T-helper 1 cell treated with Interleukin-12 subunit alpha and Interleukin-12 subunit beta and Interleukin-4 antibody, amounts not matched to agents 30 μg/mL and 1 μg/mL, for 36 hours (primary cell): ENCODE results near the gene GRAMD2B.
"Not testable (repeated sequence)": the region's sequence is repeated elsewhere in the genome, so short reads cannot be mapped to it uniquely, and the experiment has no call there.

Experiments
- H3K27ac Mint-ChIP-seq: one replicate; pipeline ENCODE4 v1.8.0; 2021; ENCODE audit warnings: mild to moderate bottlenecking, mixed read lengths
- H3K27me3 Mint-ChIP-seq: one replicate; pipeline ENCODE4 v1.8.0; 2021; ENCODE audit warnings: low read depth, mixed read lengths
- H3K36me3 Mint-ChIP-seq: one replicate; pipeline ENCODE4 v1.8.0; 2021; ENCODE audit warnings: low read depth, mixed read lengths
- H3K4me1 Mint-ChIP-seq: one replicate; pipeline ENCODE4 v1.8.0; 2021; ENCODE audit warnings: low read depth, mixed read lengths
- H3K4me3 Mint-ChIP-seq: one replicate; pipeline ENCODE4 v1.8.0; 2021; ENCODE audit warnings: mild to moderate bottlenecking, moderate library complexity, mixed read lengths
- H3K9me3 Mint-ChIP-seq: one replicate; pipeline ENCODE4 v1.8.0; 2021; ENCODE audit warnings: mixed read lengths

GRAMD2B gene

GRCh38 chr5:126395605-126396004 lies 27.6 kb upstream of the GRAMD2B start:
- H3K27me3 Mint-ChIP-seq: peaks cover 4% of the 10 kb centered on the region
- no peak overlapping the region for H3K4me3 Mint-ChIP-seq
- H3K36me3 Mint-ChIP-seq: no peaks in the 10 kb centered on the region
- no peaks in the 10 kb centered on the region for H3K4me1 Mint-ChIP-seq
- H3K27ac Mint-ChIP-seq: no peak overlapping the region
- peaks cover 12% of the 10 kb centered on the region for H3K9me3 Mint-ChIP-seq

GRCh38 chr5:126396721-126397120 lies 26.5 kb upstream of the GRAMD2B start:
- H3K27ac Mint-ChIP-seq: not testable (repeated sequence)

DNA sequence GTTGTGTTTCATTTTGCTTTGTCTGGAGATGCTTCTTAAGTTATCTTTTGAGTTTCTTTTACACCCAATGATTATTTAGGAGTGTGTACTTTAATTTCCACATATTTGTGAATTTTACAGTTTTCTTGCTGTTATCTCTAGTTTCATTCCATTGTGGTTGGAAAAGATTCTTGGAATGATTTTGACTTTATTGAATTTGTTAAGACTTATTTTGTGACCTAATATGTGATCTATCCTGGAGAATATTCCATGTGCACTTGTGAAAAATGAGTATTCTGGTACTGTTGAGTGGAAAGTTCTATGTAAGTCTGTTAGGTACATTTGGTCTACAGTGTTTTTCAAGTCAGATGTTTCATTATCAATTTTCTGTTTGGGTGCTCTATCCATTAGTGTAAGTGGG lies 24.4 kb upstream of the GRAMD2B start:
- Mint-ChIP-seq H3K9me3 (peaks cover 25% of the 10 kb centered on the region), H3K27ac (no peak overlapping the region), H3K36me3 (no peaks in the 10 kb centered on the region), H3K4me3 (no peak overlapping the region), H3K27me3 (no peaks in the 10 kb centered on the region), H3K4me1 (no peaks in the 10 kb centered on the region)

More at GRCh38 chr5:126396721-126397120, 26.5 kb upstream of the GRAMD2B start:
- H3K4me3 Mint-ChIP-seq, H3K36me3 Mint-ChIP-seq, H3K4me1 Mint-ChIP-seq, H3K27me3 Mint-ChIP-seq: not testable (repeated sequence)
- H3K9me3 Mint-ChIP-seq: peaks cover 22% of the 10 kb centered on the region

- Mint-ChIP-seq H3K27me3 (peaks cover 12% of the 10 kb centered on the region), H3K9me3 (peaks cover 29% of the 10 kb centered on the region), H3K27ac (no peak overlapping the region), H3K4me1 (no peaks in the 10 kb centered on the region), H3K4me3 (no peak overlapping the region), H3K36me3 (no peaks in the 10 kb centered on the region)
Observed at GRCh38 chr5:126400621-126401251, 22.5 kb upstream of the GRAMD2B start.

GRCh38 chr5:126402621-126403555 lies 20.3 kb upstream of the GRAMD2B start:
- Mint-ChIP-seq H3K27ac (no peak overlapping the region), H3K4me1 (no peaks in the 10 kb centered on the region), H3K36me3 (no peaks in the 10 kb centered on the region), H3K4me3 (no peak overlapping the region), H3K9me3 (peaks cover 29% of the 10 kb centered on the region), H3K27me3 (peaks cover 18% of the 10 kb centered on the region)

GRCh38 chr5:126403876-126404275 lies 19.3 kb upstream of the GRAMD2B start:
- Mint-ChIP-seq H3K27me3 (peaks cover 18% of the 10 kb centered on the region), H3K4me1 (no peaks in the 10 kb centered on the region), H3K36me3 (no peaks in the 10 kb centered on the region), H3K4me3 (no peak overlapping the region), H3K9me3 (peaks cover 29% of the 10 kb centered on the region), H3K27ac (no peak overlapping the region)

GRCh38 chr5:126410623-126411022 lies 12.6 kb upstream of the GRAMD2B start:
- Mint-ChIP-seq H3K9me3 (peaks cover 18% of the 10 kb centered on the region), H3K27me3 (peaks cover 31% of the 10 kb centered on the region)

DNA sequence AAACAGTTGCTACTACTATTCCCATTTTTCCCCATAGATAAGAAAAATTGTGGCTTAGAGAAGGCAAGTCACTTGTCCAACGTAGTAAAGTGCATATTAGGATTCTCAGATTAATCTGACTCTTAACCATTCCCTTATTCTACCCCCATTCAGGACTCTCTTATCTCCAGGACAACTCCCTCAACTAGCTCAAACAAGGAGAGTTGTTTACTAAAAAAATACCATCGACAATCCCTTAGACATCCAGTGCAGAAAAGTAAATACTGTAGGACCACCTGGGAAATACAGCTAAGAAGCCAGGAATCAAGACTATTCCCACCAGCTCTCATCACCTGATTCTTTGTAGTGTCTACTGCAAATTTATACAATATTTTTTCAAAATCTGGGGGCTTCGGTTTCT lies 9.4 kb upstream of the GRAMD2B start:
- H3K9me3 Mint-ChIP-seq: peaks cover 18% of the 10 kb centered on the region
- H3K27me3 Mint-ChIP-seq: peaks cover 27% of the 10 kb centered on the region
- H3K27ac Mint-ChIP-seq: no peak overlapping the region
- H3K36me3 Mint-ChIP-seq: no peaks in the 10 kb centered on the region
- no peaks in the 10 kb centered on the region for H3K4me1 Mint-ChIP-seq
- H3K4me3 Mint-ChIP-seq: no peak overlapping the region

More at GRCh38 chr5:126410623-126411022, 12.6 kb upstream of the GRAMD2B start:
- no peak overlapping the region for H3K27ac Mint-ChIP-seq
- no peaks in the 10 kb centered on the region for H3K36me3 Mint-ChIP-seq
- no peaks in the 10 kb centered on the region for H3K4me1 Mint-ChIP-seq
- H3K4me3 Mint-ChIP-seq: no peak overlapping the region

DNA sequence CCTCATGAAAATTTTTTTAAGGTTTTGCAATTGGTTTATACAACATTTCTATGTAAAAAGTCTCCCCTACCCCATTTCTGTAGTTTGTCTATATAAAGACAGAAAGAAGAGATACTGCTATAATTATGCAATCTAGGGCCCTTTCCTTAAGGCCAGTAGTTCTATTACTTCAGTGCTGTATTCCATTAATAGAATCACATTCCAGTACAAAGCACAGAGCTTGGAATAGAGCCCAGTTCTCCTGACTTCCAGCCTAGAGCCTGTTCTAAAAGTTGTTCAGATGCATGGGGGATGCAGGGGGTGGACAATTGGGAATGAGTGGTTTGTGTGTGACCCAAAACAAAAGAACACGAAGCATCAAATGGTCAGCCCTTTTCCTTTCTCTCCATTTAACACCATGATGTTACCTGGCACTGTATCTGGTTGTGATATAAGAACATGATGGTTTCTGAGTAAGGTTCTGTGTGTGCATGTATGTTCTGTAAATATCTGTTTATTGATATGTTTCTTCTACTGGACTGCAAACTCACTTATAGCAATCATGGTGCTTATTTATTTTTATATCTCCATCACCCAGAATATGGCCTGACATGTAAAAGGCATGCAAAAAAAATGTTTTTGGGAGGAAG lies 8.2 kb upstream of the GRAMD2B start:
- Mint-ChIP-seq H3K4me1 (peaks cover 2% of the 10 kb centered on the region), H3K9me3 (peaks cover 14% of the 10 kb centered on the region), H3K27me3 (peaks cover 27% of the 10 kb centered on the region), H3K4me3 (no peak overlapping the region), H3K27ac (no peak overlapping the region), H3K36me3 (no peaks in the 10 kb centered on the region)

- Mint-ChIP-seq H3K4me1 (peaks cover 2% of the 10 kb centered on the region), H3K4me3 (no peak overlapping the region), H3K27ac (no peak overlapping the region), H3K27me3 (peaks cover 27% of the 10 kb centered on the region), H3K36me3 (no peaks in the 10 kb centered on the region), H3K9me3 (peaks cover 9% of the 10 kb centered on the region)
Observed at GRCh38 chr5:126415789-126416188, 7.4 kb upstream of the GRAMD2B start.

DNA sequence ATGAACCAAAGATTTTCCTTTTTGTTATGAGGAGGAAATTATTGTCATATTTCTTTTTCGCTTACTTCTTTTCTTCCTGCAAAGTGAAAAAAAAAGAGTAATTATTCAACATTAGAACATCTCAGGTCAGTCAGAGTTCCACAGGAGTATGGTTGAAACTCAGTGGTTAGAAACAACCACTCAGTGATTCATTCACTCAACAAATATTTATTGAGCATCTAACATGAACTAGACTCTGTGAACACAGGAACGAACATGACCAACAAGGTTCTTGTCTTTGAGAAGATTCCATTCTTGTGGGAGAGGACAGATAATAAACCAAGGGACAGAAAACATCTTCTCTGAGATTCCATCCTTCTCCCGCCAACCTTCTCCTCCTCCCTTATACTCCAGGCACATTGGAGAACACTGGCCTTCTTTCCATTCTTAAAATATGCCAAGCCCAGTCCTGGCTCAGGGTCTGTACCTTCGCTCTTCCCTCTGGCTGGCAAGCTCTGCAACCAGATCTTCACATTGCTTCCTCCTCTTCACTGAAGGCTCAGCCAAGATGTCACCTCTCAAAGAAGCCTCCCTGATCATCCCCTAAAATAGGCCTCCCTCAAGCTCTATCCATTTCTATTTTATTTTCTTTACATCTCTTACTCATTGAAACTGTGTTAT lies 6.8 kb upstream of the GRAMD2B start:
- H3K4me3 Mint-ChIP-seq: no peak overlapping the region
- H3K36me3 Mint-ChIP-seq: no peaks in the 10 kb centered on the region
- H3K27me3 Mint-ChIP-seq: peaks cover 26% of the 10 kb centered on the region
- H3K9me3 Mint-ChIP-seq: peaks cover 6% of the 10 kb centered on the region
- H3K27ac Mint-ChIP-seq: no peak overlapping the region
- H3K4me1 Mint-ChIP-seq: peaks cover 2% of the 10 kb centered on the region

DNA sequence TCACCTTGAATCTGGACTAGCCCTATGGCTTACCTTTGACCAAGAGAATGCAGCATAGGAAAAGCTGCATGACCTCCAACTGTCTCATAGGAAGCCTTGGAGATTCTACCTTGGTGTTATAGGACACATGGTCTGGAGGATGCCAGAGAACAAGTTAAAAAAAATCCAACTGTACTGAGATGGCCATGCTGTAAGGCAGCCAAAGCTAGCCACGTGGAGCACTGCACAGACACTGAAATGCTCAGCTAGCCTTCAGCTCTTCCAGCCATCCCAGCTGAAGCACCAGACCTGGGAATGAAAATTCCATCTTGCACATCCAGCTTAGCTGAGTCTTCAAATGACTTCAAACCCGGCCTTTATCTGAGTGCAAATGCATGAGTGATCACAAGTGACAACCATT lies 6.0 kb upstream of the GRAMD2B start:
- peaks cover 22% of the 10 kb centered on the region for H3K27me3 Mint-ChIP-seq

GRCh38 chr5:126419102-126419501 lies 4.1 kb upstream of the GRAMD2B start:
- no peaks in the 10 kb centered on the region for H3K36me3 Mint-ChIP-seq
- H3K4me1 Mint-ChIP-seq: peaks cover 6% of the 10 kb centered on the region
- H3K27me3 Mint-ChIP-seq: peaks cover 4% of the 10 kb centered on the region
- no peak overlapping the region for H3K27ac Mint-ChIP-seq
- H3K9me3 Mint-ChIP-seq: no peaks in the 10 kb centered on the region
- no peak overlapping the region for H3K4me3 Mint-ChIP-seq

More for the DNA sequence above, 6.0 kb upstream of the GRAMD2B start:
- Mint-ChIP-seq H3K27ac (no peak overlapping the region), H3K36me3 (no peaks in the 10 kb centered on the region), H3K4me3 (no peak overlapping the region), H3K9me3 (peaks cover 6% of the 10 kb centered on the region), H3K4me1 (peaks cover 2% of the 10 kb centered on the region)

GRCh38 chr5:126428421-126428820 lies 5.2 kb downstream of the GRAMD2B start:
- Mint-ChIP-seq H3K4me3 (no peak overlapping the region), H3K36me3 (peaks cover 7% of the 10 kb centered on the region)

More at GRCh38 chr5:126428421-126428820, 5.2 kb downstream of the GRAMD2B start:
- H3K27me3 Mint-ChIP-seq: no peaks in the 10 kb centered on the region
- H3K27ac Mint-ChIP-seq: no peak overlapping the region
- no peaks in the 10 kb centered on the region for H3K9me3 Mint-ChIP-seq
- H3K4me1 Mint-ChIP-seq: peaks cover 20% of the 10 kb centered on the region
